Left lobe of liver (tissue), 2 donors: ENCODE results near the gene CKS1B. TPM values are rescaled to one million over a fixed set of nuclear protein-coding genes. Genes with fewer than 3 reads are reported as not detected.
A peak's percentile ranks its signal among the peaks of the same experiment; 100 is the strongest.

Source experiments
- ATAC-seq: fragments of 200-7000 bp; cut with Tn5 transposase; one replicate; pipeline ENCODE4 v1.9.1; 2020; ENCODE audit warnings: mild to moderate bottlenecking, moderate library complexity
- DNase-seq: peaks from one replicate; pipeline ENCODE4 v3.0.0-alpha.2; 2020; ENCODE audit warnings: low spot score
- total RNA-seq: library from RNA; stranded (reverse); gene quantifications from one replicate; pipeline ENCODE4 v1.2.1, GENCODE V29; 2021
- donor health status: DM: no; HTN: no; CAD: no; lungs with moderate emphysema.
- donor health status: DM: no; HTN: yes; CAD: no.

The CKS1B gene
- total RNA-seq = 14.2 TPM

DNA sequence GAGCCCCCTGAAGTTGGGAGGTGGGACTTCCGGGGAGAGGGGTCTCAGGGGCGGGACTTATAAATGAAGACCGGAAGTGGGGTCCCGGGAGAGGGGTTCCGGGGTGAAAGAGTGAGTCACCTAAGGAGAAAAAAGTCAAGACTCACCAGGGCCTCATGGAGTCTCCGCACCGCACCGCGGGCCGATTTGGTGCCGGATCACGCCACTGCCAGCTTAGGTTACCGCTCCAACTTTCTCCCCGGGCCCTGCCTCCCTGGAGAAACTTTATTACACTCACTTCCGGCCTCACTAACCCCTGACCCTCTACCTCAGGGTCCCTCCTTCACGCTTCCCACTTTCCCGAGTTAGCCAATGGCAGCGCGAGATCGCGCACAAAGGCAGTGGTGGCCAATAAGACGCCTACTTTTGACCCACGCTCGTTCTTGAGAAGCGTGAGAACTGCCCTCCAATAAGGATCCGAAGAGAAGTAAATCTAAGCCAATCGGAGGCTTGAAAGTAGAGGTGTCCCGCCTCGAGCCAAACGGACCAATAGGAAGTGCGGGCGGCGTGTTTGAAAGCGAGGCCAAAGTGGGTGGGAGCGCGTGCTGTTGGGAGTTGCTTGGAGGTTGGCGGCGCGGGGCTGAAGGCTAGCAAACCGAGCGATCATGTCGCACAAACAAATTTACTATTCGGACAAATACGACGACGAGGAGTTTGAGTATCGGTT is at the start of gene CKS1B:
Gene CKS1B (plus strand): TSS at position 580 of the 706 bp plus-strand sequence. CDS start 65 bp downstream, at position 645.
- ATAC-seq (peak; percentile 73), DNase-seq (peak; percentile 98)

DNA sequence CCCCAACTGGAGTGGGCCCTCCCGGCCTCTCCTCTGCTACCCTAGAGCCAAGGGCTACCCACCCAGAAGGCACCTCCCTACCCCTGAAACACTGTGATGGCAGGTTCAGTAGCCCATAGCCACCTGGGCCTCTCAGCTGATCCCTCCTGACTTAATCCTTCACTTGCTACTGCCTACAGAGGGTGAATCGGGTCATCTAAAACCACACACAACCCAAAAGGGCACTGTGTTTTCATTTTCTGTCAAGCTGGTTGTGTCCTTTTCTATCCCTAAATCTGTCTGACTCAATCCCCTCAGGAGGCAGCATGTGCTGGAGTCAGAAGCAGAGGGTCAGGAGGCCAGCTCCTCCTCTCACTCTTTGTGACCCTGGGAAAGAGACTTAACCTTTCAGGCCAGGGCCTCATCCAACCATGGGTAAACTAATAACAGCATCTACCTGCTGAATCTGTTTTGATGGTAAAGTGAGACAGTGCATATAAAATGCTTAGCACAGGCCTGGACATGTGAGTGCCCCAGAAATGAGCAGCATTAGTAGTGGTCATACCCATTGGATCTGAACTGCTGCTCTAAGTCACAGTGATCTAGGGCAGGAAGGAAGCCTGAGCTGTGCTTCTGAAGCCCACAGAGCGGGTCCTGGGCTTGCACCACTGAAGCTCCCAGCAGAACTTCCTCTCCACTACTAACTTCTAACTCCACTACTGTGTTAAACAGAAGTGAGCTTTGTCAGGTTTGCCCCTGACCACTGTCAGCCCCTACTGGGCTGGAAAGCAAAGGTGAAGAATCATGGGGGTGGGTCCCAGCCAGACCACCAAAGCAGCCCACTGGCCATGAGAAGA is 48.9 kb upstream of the CKS1B start:
- DNase-seq = no peak
- no peak for ATAC-seq

DNA sequence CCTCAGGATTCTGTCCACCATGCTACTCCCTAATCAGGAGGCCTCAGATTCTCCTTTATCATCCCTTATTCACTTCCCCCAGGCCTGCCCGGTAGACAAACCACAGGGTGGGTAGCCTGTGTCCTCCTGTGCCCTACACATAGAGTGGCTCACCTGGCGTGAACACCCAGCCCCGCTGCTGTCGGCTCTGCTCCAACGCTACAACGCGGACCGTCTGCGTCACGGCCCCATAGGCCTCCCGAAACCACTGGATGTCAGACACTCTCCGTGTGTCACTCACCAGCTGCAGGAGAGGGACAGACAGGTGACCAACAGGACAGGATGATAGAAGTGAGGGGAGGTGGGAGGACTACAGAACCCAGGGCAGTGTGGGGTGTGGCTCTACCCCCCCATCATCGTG is 48.3 kb upstream of the CKS1B start:
- ATAC-seq (no peak), DNase-seq (no peak)

DNA sequence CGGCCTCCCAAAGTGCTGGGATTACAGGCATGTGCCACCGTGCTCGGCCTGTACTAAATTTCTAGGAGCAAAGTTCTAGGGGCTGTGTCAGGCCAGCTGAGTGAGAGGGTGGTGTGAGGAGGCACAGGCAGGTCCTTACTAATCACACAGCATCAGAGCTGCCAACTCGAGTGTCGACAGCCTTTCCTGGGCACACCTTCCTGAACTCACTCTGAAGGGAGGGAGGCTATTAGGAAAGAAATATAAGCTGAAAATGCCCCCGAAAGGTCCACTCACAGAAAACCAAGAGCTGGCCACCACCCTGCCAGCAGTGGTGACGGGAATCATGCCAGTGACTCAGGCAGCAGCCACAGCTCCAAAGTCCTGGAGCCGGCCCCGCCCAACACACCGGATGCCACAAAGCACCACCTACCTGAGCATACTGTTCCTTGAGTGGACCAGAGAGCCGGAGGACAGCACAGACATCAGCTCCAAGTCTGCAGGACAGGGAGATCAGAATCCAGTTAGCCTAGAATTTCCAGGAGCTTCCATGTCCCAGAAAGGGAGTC is 42.5 kb upstream of the CKS1B start:
- DNase-seq = peak; percentile 95
- ATAC-seq = peak; percentile 69

DNA sequence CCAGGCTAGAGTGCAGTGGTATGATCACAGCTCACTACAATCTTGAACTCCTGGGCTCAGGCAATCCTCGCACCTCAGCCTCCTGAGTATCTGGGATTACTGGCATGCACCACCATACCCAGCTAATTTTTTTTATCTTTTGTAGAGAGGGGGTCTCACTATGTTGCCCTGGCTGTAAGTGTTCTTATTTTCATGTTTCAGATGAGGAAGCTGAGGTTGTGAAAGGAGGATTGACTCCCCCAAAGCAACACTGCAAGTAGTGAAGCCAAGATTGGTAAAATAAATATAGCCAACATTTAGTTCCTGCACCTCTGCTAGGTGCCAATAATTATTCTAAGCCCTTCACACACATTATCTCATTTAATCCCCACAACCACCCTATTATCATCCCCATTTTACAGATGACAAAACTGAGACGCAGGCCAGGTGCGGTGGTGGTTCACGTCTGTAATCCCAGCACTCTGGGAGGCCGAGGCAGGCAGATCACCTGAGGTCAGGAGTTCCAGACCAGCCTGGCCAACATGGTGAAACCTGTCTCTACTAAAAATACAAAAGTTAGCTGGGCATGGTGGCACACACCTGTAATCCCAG is 40.0 kb upstream of the CKS1B start:
- DNase-seq = no peak
- ATAC-seq = no peak

DNA sequence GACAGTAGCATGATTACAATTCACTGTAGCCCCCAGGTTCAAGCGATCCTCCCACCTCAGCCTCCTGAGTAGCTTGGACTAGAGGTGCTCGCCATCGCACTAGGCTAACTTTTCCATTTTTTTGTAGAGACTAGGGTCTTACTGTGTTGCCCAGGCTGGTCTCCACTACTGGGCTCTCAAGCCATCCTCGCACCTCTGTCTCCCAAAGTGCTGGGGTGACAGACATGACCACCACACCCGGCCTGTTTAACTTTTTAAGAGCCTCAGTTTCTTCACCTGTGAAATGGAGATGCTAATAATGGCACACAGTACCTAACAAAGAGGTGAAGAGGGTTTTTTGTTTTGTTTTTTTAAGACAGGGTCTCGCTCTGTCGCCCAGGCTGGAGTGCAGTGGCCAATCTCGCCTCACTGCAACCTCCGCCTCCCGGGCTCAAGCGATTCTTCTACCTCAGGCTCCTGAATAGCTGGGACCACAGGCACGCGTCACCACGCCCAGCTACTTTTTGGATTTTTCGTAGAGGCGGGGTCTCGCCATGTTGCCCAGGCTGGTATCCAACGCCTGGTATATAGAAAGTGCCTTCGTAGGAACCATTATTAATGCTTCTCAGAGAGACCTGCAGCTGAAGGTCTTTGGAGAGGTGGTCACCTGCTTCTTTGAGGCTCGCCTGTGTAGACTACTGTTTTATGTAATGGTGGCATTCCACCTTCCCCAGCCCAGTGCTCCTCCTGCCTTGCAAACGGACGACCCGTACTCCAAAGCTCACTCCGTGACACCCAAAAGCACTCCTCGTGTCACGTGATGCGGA is 38.5 kb upstream of the CKS1B start:
- ATAC-seq (no peak), DNase-seq (peak; percentile 53)

DNA sequence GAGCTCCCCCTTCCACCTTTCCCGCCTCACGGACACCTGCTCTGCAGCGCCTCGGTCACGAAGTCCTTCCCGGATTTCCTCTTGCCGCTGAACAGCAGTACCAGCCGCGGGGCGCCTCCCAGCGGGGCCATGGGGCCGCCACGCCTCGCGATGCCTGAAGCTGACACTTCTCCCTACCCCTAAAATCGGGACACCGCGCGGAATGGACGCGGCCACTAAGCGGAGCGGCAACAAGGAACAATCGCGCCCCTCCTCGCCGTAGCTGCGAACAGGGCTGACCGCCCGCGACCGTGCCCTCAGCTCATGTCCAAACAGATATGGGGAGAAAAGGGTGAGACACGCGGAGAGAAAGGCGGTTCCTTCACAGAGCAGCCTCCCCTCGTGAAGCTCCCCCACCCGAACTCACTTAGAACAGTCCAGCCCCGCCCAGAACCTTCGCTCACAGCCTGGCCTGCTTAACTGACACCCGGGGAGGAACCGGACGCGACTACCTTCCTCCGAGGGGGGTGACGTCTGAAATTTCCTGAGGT is 37.9 kb upstream of the CKS1B start, which contains the start of gene PMVK:
Gene PMVK (minus strand): TSS at position 165 of the 530 bp plus-strand sequence. CDS start 34 bp downstream, at position 131.
- peak; percentile 81 for ATAC-seq

DNA sequence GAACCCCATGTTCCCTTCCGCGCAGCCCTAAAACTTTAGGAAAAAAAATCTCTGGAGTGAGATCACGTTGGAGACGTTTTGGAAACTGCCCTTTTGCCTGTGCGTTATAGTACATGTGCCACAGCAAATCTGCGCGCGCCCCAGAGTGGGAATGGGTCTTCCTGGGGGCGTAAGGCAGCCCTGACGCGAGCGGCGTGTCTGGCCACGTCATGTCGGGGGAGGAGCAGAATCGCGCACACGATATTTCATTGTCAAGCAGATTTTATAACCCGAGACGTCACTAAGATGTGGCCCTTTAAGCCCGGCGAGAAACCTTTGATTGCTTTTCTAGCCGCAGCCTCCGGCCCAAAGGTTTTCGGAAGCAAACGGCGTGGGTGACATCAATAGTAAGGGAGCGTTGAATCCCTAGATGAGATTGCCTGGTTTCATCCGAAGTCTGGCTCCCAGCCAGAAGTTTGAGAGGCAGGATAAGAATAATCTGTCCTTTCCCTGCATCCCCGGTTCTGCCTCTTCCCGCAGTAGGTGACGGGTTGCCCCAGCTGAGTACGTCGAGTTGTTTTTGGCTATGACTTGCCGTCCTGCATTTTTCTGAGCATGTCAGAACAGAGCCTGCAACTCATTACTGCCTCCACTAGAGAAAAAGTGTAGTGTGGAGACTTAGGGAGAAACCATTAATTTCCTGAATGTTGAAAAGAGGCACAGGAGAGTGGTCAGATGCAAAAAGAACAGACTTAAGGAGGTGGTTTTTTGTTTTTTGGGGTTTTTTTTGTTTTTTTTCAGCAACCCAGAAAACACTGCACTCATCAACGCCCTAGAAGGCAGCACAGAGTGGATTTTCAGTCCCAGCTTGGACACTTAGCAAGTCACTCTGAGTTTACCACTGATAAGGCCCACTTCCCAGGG is 37.1 kb upstream of the CKS1B start:
- DNase-seq (peak; percentile 90), ATAC-seq (peak; percentile 74)

More for the DNA sequence above, 37.9 kb upstream of the CKS1B start, which contains the start of gene PMVK:
- peak; percentile 97 for DNase-seq

DNA sequence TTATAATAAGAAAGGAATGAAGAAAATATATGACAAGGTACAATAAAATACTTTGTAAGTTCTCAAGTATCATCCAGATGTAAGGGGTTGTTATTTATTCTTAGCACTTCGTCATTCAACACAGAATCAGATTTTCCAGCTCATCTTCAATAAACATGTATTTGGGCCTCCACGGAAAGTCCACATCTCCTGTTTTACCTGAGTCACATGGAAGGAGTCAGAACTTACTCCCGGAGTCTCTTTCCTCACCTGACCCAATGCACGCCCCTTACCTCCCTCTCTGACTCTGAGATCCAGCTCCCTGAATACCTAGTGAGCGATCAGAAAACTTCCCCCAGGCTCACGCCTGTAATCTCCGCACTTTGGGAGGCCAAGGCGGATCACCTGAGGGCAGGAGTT is 36.5 kb upstream of the CKS1B start:
- no peak for ATAC-seq

DNA sequence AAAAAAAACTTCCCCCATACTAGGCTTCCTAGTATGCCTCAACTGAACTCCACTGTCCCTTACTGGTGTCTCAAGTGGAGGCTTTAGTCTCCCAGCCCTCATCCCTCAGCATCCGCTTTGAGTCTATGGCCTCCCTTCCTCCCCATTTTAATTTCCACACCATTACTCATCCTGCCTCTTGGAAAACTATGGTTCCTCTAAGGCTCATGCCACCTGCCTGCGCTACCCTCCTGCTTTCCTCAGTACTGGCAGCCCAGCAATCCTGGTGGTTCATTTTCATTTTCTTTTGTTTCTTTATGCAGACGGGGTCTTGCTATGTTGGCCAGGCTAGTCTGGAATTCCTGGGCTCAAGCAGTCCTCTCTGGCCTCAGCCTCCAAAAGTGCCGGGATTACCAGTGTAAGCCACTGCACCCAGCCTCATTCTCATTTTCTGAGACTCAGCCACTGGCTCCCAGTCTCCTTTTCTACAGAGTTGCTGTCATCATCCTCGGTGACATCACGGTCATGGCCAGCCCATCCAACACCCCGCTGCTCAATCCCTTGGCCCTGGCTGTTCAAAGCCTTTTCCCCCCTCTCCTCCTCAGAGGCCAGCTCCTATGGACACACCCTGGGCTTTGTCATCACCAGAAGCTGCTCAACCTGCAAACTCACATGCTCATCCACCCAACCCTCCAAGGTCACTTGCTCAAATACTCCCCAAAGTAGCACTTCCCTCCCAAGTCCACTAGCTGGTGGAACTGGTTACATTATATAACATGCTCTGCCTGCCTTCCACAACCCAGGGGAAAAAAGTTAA is 35.7 kb upstream of the CKS1B start:
- no peak for ATAC-seq
- no peak for DNase-seq

More for the DNA sequence above, 36.5 kb upstream of the CKS1B start:
- DNase-seq = no peak

DNA sequence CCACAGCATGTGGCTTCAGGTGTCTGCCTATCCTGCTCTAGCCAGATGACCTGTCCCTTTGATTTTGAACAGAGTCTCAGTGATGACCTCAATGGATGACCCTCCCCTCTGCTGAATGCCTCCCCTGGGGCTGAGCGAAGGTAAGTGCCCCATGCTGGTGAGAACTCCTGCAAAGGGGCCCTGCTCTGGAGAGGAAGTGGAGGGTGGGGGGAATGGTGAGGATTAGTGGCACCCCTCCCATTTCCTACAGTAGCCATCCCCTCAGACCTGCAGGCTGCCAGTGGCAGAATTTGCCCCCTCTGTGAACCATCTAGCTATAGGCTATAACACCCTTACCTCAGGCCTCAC is 34.3 kb upstream of the CKS1B start:
- ATAC-seq (no peak), DNase-seq (no peak)

DNA sequence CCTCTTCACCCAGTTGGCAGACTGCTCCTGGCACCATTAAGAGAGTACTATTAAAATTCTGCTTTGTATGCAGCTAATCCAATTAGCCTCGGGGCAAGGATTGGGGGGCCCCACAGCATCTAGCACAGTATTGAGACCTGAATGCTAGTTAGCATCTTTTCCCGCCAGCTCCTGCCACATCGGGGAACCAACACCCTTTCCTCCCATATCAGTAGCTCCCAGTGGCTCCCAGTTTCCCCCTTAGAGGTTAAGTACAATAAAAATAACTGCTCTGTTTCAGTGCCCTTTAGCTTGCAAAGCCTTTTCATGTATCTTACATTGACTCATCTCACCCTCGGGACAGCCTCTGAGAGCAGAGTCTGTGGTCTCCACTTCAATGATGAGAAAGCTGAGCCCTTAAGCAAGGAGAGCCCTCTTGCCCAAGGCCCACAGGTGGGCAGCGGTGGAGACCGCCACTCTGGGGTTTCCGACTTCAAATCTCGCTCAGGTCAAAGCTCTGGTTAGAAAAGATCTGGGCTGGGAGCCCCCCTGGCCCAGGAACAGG is 33.8 kb upstream of the CKS1B start:
- DNase-seq (no peak), ATAC-seq (no peak)

DNA sequence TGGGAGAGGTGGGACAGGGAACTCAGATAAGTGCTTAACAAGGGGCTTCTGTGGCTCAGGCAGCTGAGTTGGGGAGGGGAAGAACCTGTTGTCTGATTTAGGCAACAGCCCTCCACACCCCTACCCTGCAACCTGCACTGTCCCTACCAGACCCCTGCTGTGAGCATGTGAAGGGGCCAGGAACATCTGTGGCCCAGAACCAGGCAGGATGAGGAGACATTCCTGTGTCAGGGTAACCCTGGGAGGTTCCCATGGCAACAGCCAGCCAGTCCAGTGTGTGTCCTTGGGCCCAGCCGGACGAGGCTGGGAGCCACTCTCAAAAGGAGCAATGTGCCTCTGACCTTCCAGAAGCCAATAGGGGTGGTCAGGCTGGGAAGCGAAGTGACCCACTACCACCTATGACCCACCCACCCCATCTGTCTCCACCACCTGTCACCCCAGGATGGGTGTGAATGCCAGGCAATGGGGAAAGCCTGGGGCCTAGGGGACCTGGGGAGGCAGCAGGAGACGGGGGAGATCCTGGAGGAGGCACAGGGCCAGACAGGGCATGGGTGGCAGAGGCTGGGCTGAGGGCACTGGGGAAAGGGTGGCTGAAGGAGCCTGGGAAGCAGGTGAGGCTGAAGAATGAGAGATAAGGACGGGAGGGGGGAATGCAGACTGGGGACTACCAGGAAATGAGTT is 33.0 kb upstream of the CKS1B start:
- no peak for DNase-seq
- no peak for ATAC-seq

DNA sequence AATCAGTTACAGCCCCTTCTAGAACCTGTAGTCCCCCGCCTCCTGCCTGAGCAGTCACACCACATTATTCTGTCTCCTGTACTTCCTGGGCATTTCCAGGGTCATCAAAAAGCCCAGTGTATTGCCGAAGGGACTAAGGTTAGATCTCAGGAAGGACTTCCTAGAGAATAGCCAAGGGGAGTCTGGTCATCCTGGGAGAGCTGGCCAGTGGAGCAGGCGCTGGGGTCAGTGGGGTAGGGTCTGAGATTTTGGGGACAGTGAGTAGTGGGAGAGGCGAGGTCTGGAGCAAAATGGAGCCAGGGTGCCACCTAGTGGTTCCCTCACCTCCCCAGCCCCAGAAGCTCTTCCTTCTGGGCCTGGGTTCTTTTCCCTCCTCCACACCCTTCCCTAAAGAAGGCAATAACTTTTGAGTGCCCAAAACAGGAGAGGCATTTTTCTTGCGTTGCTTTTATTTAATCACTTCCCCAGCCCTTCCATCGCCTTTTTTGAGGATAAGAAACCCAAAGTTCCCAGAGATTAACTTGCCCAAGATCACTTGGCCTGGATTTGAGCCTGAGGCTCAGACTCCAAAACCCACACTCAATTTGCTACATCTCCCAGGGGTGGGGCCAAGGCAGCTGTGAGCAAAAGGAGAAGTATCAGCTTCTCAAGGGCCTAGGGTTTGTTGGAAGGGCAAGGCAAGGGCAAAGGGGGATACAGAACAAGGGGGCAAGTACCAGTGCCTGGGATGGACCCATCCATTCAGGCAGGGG is 30.7 kb upstream of the CKS1B start:
- DNase-seq (no peak), ATAC-seq (peak; percentile 62)

DNA sequence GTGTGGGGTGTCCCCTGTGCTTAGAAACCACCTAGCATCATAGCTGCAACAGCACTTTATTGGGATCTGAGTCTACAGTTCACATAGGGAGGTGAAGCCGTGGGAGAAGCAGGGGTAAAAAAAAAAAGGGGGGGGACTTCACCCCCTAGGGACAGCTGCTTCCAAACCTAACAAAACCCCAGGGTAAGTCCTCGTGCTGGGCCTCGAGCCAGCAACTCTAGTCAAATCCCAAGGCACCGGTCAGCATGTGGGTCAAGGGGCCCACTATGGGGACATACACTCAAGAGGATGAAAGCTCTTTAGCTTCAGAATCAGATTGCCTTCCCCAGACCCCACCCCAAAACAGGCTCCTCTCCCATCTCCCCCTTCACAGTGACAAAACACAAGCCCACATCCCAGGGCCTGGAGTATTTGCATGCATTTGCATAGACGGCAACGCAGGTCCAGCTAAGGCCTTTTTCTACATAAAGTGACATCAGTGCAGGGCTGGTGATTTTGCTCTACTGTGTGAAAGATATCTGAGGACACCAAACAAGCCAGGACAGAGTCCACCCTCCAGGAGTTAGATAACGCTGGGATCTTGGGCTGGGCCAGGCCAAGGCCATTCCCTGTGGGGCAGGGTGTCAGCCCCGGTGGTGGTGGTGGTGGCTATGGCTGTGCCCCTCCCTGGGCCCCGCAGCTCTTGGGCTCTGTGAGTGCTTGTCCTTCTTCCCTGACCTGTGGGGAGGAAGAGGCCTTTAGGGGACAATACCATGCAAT is 29.9 kb upstream of the CKS1B start:
- ATAC-seq = peak; percentile 82

More for the DNA sequence above, 29.9 kb upstream of the CKS1B start:
- DNase-seq = peak; percentile 80
